ENCODE results near the gene ARHGAP20.

ARHGAP20 gene

DNA sequence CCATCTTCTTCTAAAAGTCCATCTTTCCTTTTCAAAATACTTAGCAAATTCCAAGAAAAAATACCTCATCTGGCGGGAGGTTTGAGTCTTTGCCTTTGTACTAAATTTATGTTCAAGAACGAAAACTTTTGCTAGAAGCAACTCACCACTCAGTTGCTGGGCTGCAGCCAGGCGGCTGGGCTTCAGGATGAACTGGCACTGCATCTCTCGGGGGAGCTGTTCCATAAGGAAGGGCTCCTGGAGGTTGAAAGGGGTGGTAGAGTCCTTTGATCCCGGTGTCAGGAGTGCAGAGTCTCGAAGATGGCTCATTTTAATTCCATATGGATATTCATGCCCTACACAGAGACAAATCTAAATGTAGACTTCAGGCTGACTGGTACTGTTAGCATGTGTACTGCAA is 105.8 kb downstream of the ARHGAP20 start (continued):
- TF ChIP-seq, protein P1, sequence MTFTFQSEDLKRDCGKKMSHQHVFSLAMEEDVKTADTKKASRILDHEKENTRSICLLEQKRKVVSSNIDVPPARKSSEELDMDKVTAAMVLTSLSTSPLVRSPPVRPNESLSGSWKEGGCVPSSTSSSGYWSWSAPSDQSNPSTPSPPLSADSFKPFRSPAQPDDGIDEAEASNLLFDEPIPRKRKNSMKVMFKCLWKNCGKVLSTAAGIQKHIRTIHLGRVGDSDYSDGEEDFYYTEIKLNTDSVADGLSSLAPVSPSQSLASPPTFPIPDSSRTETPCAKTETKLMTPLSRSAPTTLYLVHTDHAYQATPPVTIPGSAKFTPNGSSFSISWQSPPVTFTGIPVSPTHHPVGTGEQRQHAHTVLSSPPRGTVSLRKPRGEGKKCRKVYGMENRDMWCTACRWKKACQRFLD (tag by site-specific recombination; IDR thresholded peaks at IDR 0.05): no peak
- no peak for TF ChIP-seq ZNF2 (tag by site-specific recombination; IDR thresholded peaks at IDR 0.05)
- no peak for TF ChIP-seq ZNF174 (tag by site-specific recombination; IDR thresholded peaks at IDR 0.05)
- TF ChIP-seq ZNF133 (tag by site-specific recombination; IDR thresholded peaks at IDR 0.05): no peak

DNA sequence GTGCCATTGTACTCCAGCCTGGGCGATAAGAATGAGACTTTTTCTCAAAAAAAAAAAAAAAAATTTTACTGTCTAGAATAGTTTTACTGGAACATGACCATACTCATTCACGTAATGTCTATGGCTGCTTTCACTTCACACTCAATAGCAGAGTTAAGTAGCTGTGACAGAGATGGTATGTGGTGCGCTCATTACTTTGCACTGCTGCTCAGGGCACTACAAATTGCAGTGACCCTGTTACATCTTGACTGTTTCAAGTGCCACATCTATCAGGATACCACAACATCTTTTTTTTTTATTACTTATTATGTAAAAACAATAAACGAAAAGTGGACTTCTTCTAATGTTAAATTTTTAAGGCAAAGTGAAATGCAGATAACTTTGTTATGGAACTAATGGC is 110.3 kb downstream of the ARHGAP20 start:
- H3K4me1 ChIP-seq (ENCODE audit: control insufficient read depth, insufficient read depth, low read length): no peaks in the 10 kb centered on the region
- CTCF ChIA-PET: interaction anchor here (0.6 kb wide), 1 partner anchor 20 kb away, joined by 4 read pairs; no protein-coding TSS in a partner anchor
- peaks cover 0 to 26% of the 10 kb centered on the region in 2 experiments; a peak in 2 of 3 replicates for H3K36me3 ChIP-seq (ENCODE audit: control insufficient read depth in 2 of 2, insufficient read depth in 1 of 2, low read length in 2 of 2)
- POLR2A ChIA-PET: no interaction called here
- H3K4me3 ChIP-seq (ENCODE audit: low read depth, low read length): no peak overlapping the region
- no peak overlapping the region for H3K27ac ChIP-seq (ENCODE audit: extremely low read depth, low read depth, low read length)
- H3K9me3 ChIP-seq (ENCODE audit: control insufficient read depth, insufficient read depth, low read depth, low read length): no peaks in the 10 kb centered on the region
- TF ChIP-seq, protein P2, sequence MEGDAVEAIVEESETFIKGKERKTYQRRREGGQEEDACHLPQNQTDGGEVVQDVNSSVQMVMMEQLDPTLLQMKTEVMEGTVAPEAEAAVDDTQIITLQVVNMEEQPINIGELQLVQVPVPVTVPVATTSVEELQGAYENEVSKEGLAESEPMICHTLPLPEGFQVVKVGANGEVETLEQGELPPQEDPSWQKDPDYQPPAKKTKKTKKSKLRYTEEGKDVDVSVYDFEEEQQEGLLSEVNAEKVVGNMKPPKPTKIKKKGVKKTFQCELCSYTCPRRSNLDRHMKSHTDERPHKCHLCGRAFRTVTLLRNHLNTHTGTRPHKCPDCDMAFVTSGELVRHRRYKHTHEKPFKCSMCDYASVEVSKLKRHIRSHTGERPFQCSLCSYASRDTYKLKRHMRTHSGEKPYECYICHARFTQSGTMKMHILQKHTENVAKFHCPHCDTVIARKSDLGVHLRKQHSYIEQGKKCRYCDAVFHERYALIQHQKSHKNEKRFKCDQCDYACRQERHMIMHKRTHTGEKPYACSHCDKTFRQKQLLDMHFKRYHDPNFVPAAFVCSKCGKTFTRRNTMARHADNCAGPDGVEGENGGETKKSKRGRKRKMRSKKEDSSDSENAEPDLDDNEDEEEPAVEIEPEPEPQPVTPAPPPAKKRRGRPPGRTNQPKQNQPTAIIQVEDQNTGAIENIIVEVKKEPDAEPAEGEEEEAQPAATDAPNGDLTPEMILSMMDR (tag by site-specific recombination; IDR thresholded peaks at IDR 0.05): no peak
- no peak for TF ChIP-seq GLIS1 (tag by site-specific recombination; IDR thresholded peaks at IDR 0.05)
- TF ChIP-seq ZNF274 (IDR thresholded peaks at IDR 0.05; ENCODE audit: low read length): no peak
- no peak for TF ChIP-seq ZNF274 (tag by site-specific recombination; IDR thresholded peaks at IDR 0.05; ENCODE audit: borderline replicate concordance)
- TF ChIP-seq ZNF785 (tag by site-specific recombination; IDR thresholded peaks at IDR 0.05): no peak
- TF ChIP-seq, protein P3, sequence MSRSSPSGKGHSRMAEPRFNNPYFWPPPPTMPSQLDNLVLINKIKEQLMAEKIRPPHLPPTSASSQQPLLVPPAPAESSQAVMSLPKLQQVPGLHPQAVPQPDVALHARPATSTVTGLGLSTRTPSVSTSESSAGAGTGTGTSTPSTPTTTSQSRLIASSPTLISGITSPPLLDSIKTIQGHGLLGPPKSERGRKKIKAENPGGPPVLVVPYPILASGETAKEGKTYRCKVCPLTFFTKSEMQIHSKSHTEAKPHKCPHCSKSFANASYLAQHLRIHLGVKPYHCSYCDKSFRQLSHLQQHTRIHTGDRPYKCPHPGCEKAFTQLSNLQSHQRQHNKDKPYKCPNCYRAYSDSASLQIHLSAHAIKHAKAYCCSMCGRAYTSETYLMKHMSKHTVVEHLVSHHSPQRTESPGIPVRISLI (tag by site-specific recombination; IDR thresholded peaks at IDR 0.05): no peak
- TF ChIP-seq, protein P4, sequence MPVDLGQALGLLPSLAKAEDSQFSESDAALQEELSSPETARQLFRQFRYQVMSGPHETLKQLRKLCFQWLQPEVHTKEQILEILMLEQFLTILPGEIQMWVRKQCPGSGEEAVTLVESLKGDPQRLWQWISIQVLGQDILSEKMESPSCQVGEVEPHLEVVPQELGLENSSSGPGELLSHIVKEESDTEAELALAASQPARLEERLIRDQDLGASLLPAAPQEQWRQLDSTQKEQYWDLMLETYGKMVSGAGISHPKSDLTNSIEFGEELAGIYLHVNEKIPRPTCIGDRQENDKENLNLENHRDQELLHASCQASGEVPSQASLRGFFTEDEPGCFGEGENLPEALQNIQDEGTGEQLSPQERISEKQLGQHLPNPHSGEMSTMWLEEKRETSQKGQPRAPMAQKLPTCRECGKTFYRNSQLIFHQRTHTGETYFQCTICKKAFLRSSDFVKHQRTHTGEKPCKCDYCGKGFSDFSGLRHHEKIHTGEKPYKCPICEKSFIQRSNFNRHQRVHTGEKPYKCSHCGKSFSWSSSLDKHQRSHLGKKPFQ (tag by site-specific recombination; IDR thresholded peaks at IDR 0.05): no peak
- no peak for TF ChIP-seq SCRT1 (tag by site-specific recombination; IDR thresholded peaks at IDR 0.05; ENCODE audit: borderline replicate concordance)
- TF ChIP-seq, protein P5, sequence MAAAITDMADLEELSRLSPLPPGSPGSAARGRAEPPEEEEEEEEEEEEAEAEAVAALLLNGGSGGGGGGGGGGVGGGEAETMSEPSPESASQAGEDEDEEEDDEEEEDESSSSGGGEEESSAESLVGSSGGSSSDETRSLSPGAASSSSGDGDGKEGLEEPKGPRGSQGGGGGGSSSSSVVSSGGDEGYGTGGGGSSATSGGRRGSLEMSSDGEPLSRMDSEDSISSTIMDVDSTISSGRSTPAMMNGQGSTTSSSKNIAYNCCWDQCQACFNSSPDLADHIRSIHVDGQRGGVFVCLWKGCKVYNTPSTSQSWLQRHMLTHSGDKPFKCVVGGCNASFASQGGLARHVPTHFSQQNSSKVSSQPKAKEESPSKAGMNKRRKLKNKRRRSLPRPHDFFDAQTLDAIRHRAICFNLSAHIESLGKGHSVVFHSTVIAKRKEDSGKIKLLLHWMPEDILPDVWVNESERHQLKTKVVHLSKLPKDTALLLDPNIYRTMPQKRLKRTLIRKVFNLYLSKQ (tag by site-specific recombination; IDR thresholded peaks at IDR 0.05; ENCODE audit: borderline replicate concordance): no peak
- no peak for TF ChIP-seq ZNF155 (tag by site-specific recombination; IDR thresholded peaks at IDR 0.05)
- TF ChIP-seq ZNF830 (tag by site-specific recombination; IDR thresholded peaks at IDR 0.05; ENCODE audit: low read depth): no peak
- TF ChIP-seq, protein P6, sequence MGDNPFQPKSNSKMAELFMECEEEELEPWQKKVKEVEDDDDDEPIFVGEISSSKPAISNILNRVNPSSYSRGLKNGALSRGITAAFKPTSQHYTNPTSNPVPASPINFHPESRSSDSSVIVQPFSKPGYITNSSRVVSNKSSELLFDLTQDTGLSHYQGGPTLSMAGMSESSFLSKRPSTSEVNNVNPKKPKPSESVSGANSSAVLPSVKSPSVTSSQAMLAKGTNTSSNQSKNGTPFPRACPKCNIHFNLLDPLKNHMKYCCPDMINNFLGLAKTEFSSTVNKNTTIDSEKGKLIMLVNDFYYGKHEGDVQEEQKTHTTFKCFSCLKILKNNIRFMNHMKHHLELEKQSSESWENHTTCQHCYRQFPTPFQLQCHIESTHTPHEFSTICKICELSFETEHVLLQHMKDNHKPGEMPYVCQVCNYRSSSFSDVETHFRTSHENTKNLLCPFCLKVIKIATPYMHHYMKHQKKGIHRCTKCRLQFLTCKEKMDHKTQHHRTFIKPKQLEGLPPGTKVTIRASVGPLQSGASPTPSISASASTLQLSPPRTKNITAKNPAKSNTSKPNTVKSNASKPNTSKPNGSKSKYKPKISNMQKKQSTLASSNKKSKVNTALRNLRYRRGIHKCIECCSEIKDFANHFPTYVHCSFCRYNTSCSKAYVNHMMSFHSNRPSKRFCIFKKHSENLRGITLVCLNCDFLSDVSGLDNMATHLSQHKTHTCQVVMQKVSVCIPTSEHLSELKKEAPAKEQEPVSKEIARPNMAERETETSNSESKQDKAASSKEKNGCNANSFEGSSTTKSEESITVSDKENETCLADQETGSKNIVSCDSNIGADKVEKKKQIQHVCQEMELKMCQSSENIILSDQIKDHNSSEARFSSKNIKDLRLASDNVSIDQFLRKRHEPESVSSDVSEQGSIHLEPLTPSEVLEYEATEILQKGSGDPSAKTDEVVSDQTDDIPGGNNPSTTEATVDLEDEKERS (tag by site-specific recombination; IDR thresholded peaks at IDR 0.05): no peak
- TF ChIP-seq ZNF423 (tag by site-specific recombination; IDR thresholded peaks at IDR 0.05): no peak
- TF ChIP-seq ZNF701 (tag by site-specific recombination; IDR thresholded peaks at IDR 0.05): no peak
- TF ChIP-seq ZNF433 (tag by site-specific recombination; IDR thresholded peaks at IDR 0.05; ENCODE audit: low read depth): no peak
